ENCODE measurements around the gene ADGRL3.

DNA sequence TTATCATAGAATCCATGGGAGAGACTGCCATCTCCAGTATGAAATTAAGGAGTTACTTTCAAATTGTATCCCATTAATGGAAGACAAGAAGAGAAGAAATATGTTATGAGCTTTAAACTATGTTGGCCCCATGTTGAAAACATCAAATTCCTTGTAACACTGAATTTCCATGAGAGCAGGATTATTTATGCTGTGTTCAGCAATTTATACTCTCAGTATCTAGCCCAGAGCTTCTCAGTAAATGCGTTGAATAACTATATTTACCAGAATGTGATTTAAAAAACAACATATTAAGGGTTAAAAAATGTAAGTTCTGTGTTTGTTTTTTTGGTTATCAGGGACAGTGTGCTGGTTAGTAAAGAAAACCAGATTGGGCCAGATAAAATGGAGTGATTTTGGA, 74.2 kb downstream of the ADGRL3 start:
- TF ChIP-seq POLR2AphosphoS5 (IDR thresholded peaks at IDR 0.05), result no peak
- TF ChIP-seq, protein P1, sequence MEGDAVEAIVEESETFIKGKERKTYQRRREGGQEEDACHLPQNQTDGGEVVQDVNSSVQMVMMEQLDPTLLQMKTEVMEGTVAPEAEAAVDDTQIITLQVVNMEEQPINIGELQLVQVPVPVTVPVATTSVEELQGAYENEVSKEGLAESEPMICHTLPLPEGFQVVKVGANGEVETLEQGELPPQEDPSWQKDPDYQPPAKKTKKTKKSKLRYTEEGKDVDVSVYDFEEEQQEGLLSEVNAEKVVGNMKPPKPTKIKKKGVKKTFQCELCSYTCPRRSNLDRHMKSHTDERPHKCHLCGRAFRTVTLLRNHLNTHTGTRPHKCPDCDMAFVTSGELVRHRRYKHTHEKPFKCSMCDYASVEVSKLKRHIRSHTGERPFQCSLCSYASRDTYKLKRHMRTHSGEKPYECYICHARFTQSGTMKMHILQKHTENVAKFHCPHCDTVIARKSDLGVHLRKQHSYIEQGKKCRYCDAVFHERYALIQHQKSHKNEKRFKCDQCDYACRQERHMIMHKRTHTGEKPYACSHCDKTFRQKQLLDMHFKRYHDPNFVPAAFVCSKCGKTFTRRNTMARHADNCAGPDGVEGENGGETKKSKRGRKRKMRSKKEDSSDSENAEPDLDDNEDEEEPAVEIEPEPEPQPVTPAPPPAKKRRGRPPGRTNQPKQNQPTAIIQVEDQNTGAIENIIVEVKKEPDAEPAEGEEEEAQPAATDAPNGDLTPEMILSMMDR (IDR thresholded peaks at IDR 0.05), result no peak

All from transverse colon (tissue), 4 donors.